Measurements from ENCODE around the gene VSIR.

- TF ChIP-seq CTCF (conservative IDR thresholded peaks at IDR 0.05; ENCODE audit: low read length) (no peak), EZH2phosphoT487 (IDR thresholded peaks at IDR 0.05; ENCODE audit: borderline replicate concordance) (no peak)
Measured at GRCh38 chr10:71777213-71777985, 4.1 kb upstream of the VSIR start.
